ENCODE results near the gene MMS22L. TPM values are rescaled to one million over a fixed set of nuclear protein-coding genes. Genes with fewer than 3 reads are reported as not detected.
A peak's percentile ranks its signal among the peaks of the same experiment; 100 is the strongest.

Gene MMS22L
- total RNA-seq, 1 donor from 2014 or later = 22.0 TPM

DNA sequence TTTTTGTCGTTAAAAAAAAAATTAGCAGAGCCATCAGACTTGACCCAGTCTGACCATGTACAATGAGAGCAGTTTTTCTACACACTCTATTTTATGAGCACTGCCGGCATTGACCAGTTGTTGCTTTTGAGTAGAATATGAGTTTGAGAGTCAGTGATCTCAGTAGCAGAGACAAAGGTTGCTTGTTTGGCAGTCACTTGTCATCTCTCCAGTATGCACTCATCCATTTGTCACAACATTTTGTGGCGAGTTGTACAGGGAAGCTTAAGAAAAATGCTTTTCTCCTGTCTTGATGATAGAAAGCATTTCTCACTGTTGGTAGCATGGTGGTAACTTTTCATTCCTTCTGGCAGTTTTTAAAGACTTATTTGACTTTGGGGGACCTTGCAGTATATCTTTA is 159.9 kb downstream of the MMS22L start:
- Mint-ChIP-seq H3K4me3 (no peak overlapping the region), H3K36me3 (peaks cover 22% of the 10 kb centered on the region), H3K27ac (peak overlapping the region; percentile 52), H3K4me1 (peaks cover 43% of the 10 kb centered on the region), H3K27me3 (ENCODE audit: low read depth) (no peaks in the 10 kb centered on the region), H3K9me3 (peaks cover 28% of the 10 kb centered on the region)
- no peak for DNase-seq (ENCODE audit: low spot score in 2 of 2, unreplicated experiment in 2 of 2)
- TF ChIP-seq, protein P1, sequence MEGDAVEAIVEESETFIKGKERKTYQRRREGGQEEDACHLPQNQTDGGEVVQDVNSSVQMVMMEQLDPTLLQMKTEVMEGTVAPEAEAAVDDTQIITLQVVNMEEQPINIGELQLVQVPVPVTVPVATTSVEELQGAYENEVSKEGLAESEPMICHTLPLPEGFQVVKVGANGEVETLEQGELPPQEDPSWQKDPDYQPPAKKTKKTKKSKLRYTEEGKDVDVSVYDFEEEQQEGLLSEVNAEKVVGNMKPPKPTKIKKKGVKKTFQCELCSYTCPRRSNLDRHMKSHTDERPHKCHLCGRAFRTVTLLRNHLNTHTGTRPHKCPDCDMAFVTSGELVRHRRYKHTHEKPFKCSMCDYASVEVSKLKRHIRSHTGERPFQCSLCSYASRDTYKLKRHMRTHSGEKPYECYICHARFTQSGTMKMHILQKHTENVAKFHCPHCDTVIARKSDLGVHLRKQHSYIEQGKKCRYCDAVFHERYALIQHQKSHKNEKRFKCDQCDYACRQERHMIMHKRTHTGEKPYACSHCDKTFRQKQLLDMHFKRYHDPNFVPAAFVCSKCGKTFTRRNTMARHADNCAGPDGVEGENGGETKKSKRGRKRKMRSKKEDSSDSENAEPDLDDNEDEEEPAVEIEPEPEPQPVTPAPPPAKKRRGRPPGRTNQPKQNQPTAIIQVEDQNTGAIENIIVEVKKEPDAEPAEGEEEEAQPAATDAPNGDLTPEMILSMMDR (IDR thresholded peaks at IDR 0.05; ENCODE audit: unreplicated experiment) = no peak

DNA sequence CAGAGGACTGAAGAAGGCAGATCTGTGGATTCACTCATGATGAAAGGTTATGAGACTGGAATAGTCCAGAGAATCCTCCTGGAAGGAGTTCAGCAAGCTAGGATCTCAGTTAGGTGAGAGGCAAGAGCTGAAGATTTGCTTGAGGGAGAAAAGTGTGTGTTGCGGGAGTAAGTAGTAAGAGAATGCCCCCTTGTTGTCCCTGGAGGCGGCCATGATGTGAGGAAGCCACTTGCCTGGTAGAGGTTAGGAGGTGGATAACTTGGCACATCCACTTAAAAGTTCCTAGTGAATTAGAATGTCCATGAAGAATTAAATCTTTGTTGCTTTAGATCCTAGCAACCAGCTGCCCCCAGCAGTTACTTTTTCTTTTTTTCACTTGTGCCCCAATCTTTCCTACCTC is 162.5 kb downstream of the MMS22L start:
- Mint-ChIP-seq H3K27ac (no peak overlapping the region), H3K4me3 (no peak overlapping the region), H3K9me3 (peaks cover 18% of the 10 kb centered on the region), H3K36me3 (peaks cover 14% of the 10 kb centered on the region), H3K4me1 (peaks cover 50% of the 10 kb centered on the region), H3K27me3 (ENCODE audit: low read depth) (no peaks in the 10 kb centered on the region)
- TF ChIP-seq, protein P1 (IDR thresholded peaks at IDR 0.05; ENCODE audit: unreplicated experiment) = no peak
- no peak for DNase-seq (ENCODE audit: low spot score in 2 of 2, unreplicated experiment in 2 of 2)

DNA sequence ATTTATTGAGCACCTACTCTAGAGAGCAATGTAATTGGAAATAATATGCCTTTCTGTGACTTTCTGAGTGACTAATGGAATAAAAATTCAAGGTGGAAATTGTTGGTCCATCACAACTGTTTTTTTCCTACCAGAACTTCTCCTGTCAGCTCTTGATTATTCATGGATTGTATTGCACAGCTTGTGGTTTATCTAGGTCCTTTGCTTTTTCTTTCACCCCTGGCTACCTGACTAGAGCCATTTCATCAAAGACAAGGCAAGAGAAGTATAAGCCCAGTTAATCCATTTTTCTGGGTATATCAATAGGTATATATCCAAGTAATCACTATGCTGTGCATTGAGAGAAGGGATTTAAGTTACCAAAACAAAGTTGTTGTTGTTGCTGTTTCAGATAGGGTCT is 168.4 kb downstream of the MMS22L start:
- H3K27ac Mint-ChIP-seq = no peak overlapping the region
- DNase-seq (ENCODE audit: low spot score in 2 of 2, unreplicated experiment in 2 of 2) = no peak
- TF ChIP-seq, protein P1 (IDR thresholded peaks at IDR 0.05; ENCODE audit: unreplicated experiment) = no peak
- H3K4me3 Mint-ChIP-seq = no peak overlapping the region
- H3K27me3 Mint-ChIP-seq (ENCODE audit: low read depth) = no peaks in the 10 kb centered on the region
- H3K36me3 Mint-ChIP-seq = peaks cover 10% of the 10 kb centered on the region
- peaks cover 5% of the 10 kb centered on the region for H3K9me3 Mint-ChIP-seq
- peaks cover 28% of the 10 kb centered on the region for H3K4me1 Mint-ChIP-seq

DNA sequence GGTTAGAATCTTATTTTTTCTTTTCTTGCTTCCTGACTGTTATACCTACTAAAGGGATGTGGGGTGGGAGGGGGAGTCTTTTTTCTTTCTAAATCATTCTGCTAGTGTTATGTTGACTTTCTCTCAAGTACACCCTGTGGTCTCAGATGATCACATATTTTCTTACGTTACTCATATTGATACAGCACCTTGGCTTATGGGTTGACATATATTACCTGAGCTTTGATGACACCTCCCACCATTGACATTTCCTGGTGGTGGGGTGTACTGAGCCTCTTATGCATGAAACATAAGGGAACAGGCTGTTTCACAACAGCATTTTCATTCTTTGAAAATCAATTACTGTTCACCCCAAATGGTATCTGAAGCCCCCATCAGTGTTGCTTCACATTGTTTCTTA is 169.8 kb downstream of the MMS22L start:
- no peak for DNase-seq (ENCODE audit: low spot score in 2 of 2, unreplicated experiment in 2 of 2)
- H3K27me3 Mint-ChIP-seq (ENCODE audit: low read depth) = no peaks in the 10 kb centered on the region
- TF ChIP-seq, protein P1 (IDR thresholded peaks at IDR 0.05; ENCODE audit: unreplicated experiment) = no peak
- peaks cover 10% of the 10 kb centered on the region for H3K36me3 Mint-ChIP-seq
- H3K4me3 Mint-ChIP-seq = no peak overlapping the region
- H3K9me3 Mint-ChIP-seq = peaks cover 5% of the 10 kb centered on the region
- H3K4me1 Mint-ChIP-seq = peaks cover 36% of the 10 kb centered on the region
- H3K27ac Mint-ChIP-seq = no peak overlapping the region

DNA sequence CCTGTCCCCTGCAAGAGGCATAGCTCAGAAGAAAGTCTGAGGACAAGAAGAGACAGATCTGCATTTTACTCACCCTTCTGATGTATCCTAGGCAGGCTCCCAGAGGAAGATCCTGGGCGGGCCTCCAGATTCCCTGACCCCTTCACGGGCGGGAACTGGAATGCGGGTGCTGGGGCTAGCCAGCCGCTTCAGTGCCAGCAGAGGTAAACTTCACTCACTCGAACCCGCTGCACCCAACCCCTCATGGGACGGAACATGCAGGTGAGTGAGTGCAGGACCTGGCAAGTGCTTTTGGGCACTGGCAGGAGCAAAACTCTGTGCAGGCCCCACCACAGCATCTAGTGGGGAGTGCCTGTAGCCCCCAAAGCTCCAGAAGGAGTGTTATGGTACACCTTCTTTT is 171.8 kb downstream of the MMS22L start:
- no peaks in the 10 kb centered on the region for H3K27me3 Mint-ChIP-seq (ENCODE audit: low read depth)
- TF ChIP-seq, protein P1 (IDR thresholded peaks at IDR 0.05; ENCODE audit: unreplicated experiment) = no peak
- peaks cover 24% of the 10 kb centered on the region for H3K4me1 Mint-ChIP-seq
- DNase-seq (ENCODE audit: low spot score in 2 of 2, unreplicated experiment in 2 of 2) = no peak
- H3K27ac Mint-ChIP-seq = no peak overlapping the region
- H3K4me3 Mint-ChIP-seq = no peak overlapping the region
- peaks cover 5% of the 10 kb centered on the region for H3K9me3 Mint-ChIP-seq
- peaks cover 10% of the 10 kb centered on the region for H3K36me3 Mint-ChIP-seq

DNA sequence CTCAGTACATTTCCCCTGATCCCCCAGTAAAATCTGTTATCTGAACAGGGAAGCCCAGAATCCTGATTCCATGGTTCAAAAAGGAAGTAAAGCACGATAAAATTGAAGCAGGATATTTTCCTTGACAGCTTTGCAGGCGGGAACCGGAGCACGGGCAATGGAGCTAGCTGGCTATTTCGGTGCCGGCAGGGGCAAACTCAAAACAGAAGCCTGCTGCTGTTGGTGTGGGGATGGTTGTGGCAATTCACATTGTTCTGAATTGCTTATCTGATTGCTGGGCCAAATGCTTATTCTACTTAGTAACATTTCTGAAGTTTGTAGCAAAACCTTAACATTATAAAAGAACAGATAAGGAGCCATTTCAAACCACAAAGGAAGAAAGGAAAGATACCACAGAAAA is 172.4 kb downstream of the MMS22L start:
- no peak overlapping the region for H3K4me3 Mint-ChIP-seq
- no peak overlapping the region for H3K27ac Mint-ChIP-seq
- peaks cover 25% of the 10 kb centered on the region for H3K4me1 Mint-ChIP-seq
- peaks cover 5% of the 10 kb centered on the region for H3K9me3 Mint-ChIP-seq
- no peaks in the 10 kb centered on the region for H3K27me3 Mint-ChIP-seq (ENCODE audit: low read depth)
- peaks cover 10% of the 10 kb centered on the region for H3K36me3 Mint-ChIP-seq
- DNase-seq (ENCODE audit: low spot score in 2 of 2, unreplicated experiment in 2 of 2) = no peak
- TF ChIP-seq, protein P1 (IDR thresholded peaks at IDR 0.05; ENCODE audit: unreplicated experiment) = no peak
